ENCODE measurements around the gene FRAT2. TPM values are rescaled to one million over a fixed set of nuclear protein-coding genes. Genes with fewer than 3 reads are reported as not detected.
A peak's percentile ranks its signal among the peaks of the same experiment; 100 is the strongest.
"Not testable (repeated sequence)": the region's sequence is repeated elsewhere in the genome, so short reads cannot be mapped to it uniquely, and the experiment has no call there.

FRAT2 gene
- total RNA-seq, 2 donors from 2014 or later = 5.9 to 8.7 TPM

DNA sequence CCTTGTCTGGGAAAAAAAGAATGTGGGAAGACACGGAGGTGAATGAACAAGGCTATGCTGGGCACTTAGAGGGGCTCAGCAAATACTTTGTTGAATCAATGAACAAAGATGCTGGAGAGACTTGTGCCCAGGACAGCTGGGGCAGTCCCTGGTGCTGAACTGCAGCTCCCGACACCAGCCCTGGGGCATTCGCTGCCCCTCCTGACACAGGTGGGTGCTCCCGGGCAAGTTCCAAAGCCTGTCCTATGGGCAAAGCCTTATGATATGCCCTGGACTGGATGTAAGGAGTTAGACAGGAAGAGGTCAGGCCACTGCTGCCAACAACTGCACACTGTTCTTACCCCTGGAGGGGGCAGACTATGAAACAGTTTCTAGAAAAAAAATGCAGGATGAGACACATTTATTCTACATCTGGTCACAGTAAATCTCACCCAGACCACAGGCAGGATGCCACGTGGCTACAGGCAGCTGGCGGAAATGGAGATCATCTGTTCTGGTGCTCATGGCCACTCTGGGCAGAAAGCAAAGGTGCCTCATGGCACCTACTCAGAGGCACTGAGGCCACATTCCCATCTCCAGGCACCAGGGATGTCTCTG lies 21.9 kb upstream of the FRAT2 start:
- Histone ChIP-seq H3K4me3 (no peak overlapping the region), H3K27ac (no peak overlapping the region), H3K9me3 (no peaks in the 10 kb centered on the region), H3K36me3 (peaks cover 29% of the 10 kb centered on the region), H3K27me3 (no peaks in the 10 kb centered on the region), H3K4me1 (peaks cover 0 to 12% of the 10 kb centered on the region in 2 donors)
- no peak for DNase-seq (ENCODE audit: low spot score)
- TF ChIP-seq, protein P1, sequence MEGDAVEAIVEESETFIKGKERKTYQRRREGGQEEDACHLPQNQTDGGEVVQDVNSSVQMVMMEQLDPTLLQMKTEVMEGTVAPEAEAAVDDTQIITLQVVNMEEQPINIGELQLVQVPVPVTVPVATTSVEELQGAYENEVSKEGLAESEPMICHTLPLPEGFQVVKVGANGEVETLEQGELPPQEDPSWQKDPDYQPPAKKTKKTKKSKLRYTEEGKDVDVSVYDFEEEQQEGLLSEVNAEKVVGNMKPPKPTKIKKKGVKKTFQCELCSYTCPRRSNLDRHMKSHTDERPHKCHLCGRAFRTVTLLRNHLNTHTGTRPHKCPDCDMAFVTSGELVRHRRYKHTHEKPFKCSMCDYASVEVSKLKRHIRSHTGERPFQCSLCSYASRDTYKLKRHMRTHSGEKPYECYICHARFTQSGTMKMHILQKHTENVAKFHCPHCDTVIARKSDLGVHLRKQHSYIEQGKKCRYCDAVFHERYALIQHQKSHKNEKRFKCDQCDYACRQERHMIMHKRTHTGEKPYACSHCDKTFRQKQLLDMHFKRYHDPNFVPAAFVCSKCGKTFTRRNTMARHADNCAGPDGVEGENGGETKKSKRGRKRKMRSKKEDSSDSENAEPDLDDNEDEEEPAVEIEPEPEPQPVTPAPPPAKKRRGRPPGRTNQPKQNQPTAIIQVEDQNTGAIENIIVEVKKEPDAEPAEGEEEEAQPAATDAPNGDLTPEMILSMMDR (IDR thresholded peaks at IDR 0.05) = no peak

DNA sequence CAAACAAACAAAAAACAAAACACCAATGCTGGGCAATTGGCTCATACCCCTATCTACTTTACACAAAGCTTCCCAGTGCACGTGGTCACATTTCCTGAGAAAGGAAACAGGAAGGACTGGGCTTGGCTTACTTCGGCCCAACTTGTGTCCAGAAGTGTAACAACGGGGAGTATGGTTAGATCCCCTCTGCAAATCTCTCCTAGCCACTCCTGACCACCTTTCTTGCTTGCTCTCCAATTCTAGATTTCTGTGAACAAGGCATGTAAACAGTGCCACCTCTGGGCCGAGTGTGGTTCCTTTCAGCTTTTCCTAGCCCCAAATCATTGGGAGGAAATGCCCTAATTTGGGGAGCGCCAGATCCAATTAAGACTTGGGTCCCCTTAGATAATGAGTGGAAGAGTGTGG lies 21.0 kb upstream of the FRAT2 start:
- H3K4me1 ChIP-seq = peaks cover 0 to 12% of the 10 kb centered on the region in 2 donors
- H3K36me3 ChIP-seq = peaks cover 29% of the 10 kb centered on the region
- no peaks in the 10 kb centered on the region for H3K27me3 ChIP-seq
- H3K9me3 ChIP-seq = no peaks in the 10 kb centered on the region
- no peak for DNase-seq (ENCODE audit: low spot score)
- TF ChIP-seq, protein P1 (IDR thresholded peaks at IDR 0.05) = peak; percentile 25 to 58
- H3K4me3 ChIP-seq = no peak overlapping the region
- H3K27ac ChIP-seq = no peak overlapping the region

DNA sequence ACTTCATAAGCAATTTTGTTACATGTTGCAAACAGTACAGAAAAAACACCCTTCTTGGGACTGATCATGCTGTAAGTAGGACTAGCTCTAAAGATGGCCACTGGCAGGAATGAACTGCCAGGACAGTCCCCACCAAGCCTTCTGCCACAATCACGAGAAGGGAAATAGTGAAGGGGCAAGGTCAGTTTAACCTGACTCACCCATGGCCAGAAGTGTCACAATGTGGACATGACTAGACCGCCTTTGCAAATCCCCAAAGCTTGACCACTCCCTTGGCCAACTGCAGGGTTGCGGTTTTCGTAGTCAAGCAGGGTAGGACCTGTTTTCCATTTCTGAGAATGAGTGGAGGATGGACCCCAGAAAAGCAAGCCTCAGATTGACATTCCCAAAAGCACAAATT lies 19.4 kb upstream of the FRAT2 start:
- Histone ChIP-seq H3K27ac (no peak overlapping the region), H3K27me3 (no peaks in the 10 kb centered on the region), H3K4me1 (peaks cover 0 to 12% of the 10 kb centered on the region in 2 donors), H3K4me3 (no peak overlapping the region), H3K36me3 (peaks cover 20% of the 10 kb centered on the region), H3K9me3 (no peaks in the 10 kb centered on the region)
- no peak for DNase-seq (ENCODE audit: low spot score)
- TF ChIP-seq, protein P1 (IDR thresholded peaks at IDR 0.05) = no peak

DNA sequence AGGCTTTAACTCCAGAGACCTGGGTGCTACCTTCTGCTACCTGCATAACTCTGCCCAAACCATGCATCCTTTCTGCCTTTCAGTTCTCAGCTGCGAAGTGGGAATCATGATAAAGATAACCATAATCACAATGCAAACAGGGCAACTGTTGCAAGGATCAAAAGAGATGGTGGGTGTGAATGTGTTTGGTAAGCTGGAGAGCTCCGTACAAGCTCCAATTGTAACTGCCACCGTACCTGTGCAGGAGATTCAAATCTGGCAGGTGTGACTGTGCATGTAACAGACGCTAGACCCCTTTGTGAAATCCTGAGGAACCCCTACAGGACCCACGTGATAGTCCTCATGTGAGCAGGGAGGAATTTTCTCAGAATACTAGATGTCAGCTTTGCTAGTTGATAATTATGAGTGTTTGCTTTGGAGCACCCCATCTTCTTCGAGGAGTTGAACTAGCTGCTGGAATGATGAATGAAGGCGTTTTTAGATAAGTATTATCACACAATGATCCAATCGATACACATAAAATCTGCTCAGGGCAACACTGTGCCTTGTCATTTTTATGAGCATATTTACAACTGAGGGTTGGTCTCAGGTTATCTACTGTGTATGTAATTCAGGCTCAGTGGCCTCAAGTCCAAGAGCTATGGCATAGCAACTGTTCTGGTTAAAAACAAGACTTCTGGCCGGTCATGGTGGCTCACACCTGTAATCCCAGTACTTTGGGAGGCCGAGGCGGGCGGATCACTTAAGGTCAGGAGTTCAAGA lies 15.4 kb upstream of the FRAT2 start:
- TF ChIP-seq, protein P1 (IDR thresholded peaks at IDR 0.05) = no peak
- H3K36me3 ChIP-seq = no peaks in the 10 kb centered on the region
- no peak overlapping the region for H3K4me3 ChIP-seq
- H3K27me3 ChIP-seq = no peaks in the 10 kb centered on the region
- DNase-seq (ENCODE audit: low spot score) = no peak
- H3K4me1 ChIP-seq = no peaks in the 10 kb centered on the region
- no peak overlapping the region for H3K27ac ChIP-seq
- no peaks in the 10 kb centered on the region for H3K9me3 ChIP-seq

DNA sequence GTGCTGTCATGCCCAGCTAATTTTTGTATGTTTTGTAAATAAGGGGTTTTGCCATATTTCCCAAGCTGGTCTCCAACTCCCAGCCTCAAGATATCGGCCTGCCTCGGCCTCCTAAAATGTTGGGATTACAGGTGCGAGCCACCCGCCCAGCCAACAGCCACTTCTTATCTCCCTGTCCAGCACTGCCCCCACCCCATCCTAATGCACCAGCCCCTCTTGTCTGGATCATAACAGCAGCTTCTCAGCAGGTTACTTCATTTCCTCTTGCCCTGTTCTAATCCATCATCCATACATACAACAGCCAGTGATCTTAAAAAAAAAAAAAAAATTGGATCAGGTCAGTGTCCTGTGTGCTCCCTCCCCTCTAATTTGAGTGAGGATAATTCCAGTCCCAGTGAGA lies 12.8 kb upstream of the FRAT2 start:
- TF ChIP-seq, protein P1 (IDR thresholded peaks at IDR 0.05) = no peak
- H3K27me3 ChIP-seq = no peaks in the 10 kb centered on the region
- no peak for DNase-seq (ENCODE audit: low spot score)
- H3K27ac ChIP-seq = no peak overlapping the region
- no peaks in the 10 kb centered on the region for H3K36me3 ChIP-seq
- H3K4me1 ChIP-seq = no peaks in the 10 kb centered on the region
- H3K4me3 ChIP-seq = no peak overlapping the region
- H3K9me3 ChIP-seq = no peaks in the 10 kb centered on the region

DNA sequence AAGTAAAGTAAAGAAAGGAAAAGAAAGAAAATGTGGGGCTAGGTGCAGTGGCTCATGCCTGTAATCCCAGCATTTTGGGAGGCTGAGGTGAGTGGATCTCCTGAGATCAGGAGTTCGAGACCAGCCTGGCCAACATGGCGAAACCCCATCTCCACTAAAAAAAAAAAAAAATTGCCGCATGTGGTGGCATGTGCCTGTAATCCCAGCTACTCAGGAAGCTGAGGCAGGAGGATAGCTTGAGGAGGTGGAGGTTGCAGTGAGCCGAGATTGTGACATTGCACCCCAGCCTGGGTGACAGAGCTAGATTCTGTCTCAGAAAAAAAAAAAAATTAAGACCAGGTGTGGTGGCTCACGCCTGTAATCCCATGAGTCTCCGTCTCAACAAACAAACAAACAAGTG lies 9.1 kb upstream of the FRAT2 start:
- not testable (repeated sequence) for H3K36me3 ChIP-seq; H3K4me1 ChIP-seq; H3K27me3 ChIP-seq; H3K9me3 ChIP-seq; H3K4me3 ChIP-seq; H3K27ac ChIP-seq; DNase-seq (ENCODE audit: low spot score)

All from right atrium auricular region (tissue), 2 donors.